Measurements from ENCODE around the gene CNNM1. TPM values are rescaled to one million over a fixed set of nuclear protein-coding genes. Genes with fewer than 3 reads are reported as not detected.

The CNNM1 gene
- polyA plus RNA-seq, 2 of the 4 experiments (the other 2 are of a cell fraction) = 14.2 to 17.5 TPM

DNA sequence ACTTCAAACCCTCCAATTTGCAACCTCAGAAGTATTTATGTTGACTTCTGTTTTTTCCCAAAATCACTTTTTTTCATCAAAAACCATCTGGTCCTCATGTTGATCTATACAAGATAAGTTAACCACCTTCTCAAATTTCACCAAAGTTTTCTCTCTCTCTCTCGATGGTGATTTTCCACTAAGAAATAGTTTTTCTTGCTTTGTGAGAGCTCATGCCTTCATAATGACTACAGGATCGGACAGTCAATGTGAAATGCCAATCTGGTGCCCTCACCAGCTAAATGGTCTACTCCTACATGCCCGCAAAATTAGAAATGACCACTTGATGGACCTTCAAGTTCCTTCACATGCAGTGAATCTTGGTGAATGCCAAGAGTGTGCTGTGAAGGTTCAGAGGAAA, 40.4 kb downstream of the CNNM1 start (continued):
- TF ChIP-seq KDM5A (IDR thresholded peaks at IDR 0.05) (no peak), EP300 (IDR thresholded peaks at IDR 0.05) (no peak)

DNA sequence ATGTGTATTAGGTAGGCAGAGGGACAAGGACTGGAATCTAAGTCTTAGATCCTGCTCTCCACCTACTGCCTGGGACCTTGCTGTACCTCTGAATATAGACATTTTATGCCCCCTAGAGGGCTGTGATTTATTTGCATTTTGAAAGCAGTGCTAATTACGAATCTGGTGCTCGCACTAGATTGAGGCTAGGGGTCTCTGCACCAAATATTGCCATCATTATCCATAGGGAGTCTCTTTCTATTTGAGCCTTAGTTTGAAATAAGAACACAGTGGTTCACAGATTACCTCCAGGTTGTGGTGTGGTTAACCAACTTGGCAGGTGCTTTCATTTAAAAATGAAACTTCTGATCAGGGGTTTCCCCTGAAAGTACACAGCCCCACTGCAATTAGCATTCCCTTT, 41.8 kb downstream of the CNNM1 start:
- Histone ChIP-seq H3K4me1 (peaks cover 22% of the 10 kb centered on the region), H3K4me2 (no peak overlapping the region), H3K27ac (no peak overlapping the region), H3K4me3 (no peak overlapping the region), H3K9me3 (no peaks in the 10 kb centered on the region)
- POLR2A ChIA-PET = no interaction called here
- 38% methylated on average over 2 of the region's 2 CpGs for WGBS (ENCODE audit: missing lambda C conversion rate)
- TF ChIP-seq RFX5 (IDR thresholded peaks at IDR 0.05) = no peak
- no peak for TF ChIP-seq POLR2A (IDR thresholded peaks at IDR 0.05; ENCODE audit: low read length)
- no peak for TF ChIP-seq KDM1A (IDR thresholded peaks at IDR 0.05; ENCODE audit: low read depth)
- TF ChIP-seq, protein P1, sequence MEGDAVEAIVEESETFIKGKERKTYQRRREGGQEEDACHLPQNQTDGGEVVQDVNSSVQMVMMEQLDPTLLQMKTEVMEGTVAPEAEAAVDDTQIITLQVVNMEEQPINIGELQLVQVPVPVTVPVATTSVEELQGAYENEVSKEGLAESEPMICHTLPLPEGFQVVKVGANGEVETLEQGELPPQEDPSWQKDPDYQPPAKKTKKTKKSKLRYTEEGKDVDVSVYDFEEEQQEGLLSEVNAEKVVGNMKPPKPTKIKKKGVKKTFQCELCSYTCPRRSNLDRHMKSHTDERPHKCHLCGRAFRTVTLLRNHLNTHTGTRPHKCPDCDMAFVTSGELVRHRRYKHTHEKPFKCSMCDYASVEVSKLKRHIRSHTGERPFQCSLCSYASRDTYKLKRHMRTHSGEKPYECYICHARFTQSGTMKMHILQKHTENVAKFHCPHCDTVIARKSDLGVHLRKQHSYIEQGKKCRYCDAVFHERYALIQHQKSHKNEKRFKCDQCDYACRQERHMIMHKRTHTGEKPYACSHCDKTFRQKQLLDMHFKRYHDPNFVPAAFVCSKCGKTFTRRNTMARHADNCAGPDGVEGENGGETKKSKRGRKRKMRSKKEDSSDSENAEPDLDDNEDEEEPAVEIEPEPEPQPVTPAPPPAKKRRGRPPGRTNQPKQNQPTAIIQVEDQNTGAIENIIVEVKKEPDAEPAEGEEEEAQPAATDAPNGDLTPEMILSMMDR (IDR thresholded peaks at IDR 0.05) = peak; percentile 80
- peak; percentile 86 to 89 for TF ChIP-seq RAD21 (conservative IDR thresholded peaks at IDR 0.05 in 1 of 2, IDR thresholded peaks at IDR 0.05 in 1 of 2)
- TF ChIP-seq HOXA7 (CRISPR knock-in tag; IDR thresholded peaks at IDR 0.05) = no peak
- TF ChIP-seq SREBF2 (IDR thresholded peaks at IDR 0.05) = no peak
- TF ChIP-seq RCOR1 (IDR thresholded peaks at IDR 0.05; ENCODE audit: low read depth, low read length) = no peak
- no peak for TF ChIP-seq EP300 (IDR thresholded peaks at IDR 0.05)
- peak; percentile 72 for TF ChIP-seq SMC3 (IDR thresholded peaks at IDR 0.05)
- no peak for TF ChIP-seq NPAS2 (CRISPR knock-in tag; IDR thresholded peaks at IDR 0.05; ENCODE audit: borderline replicate concordance)
- TF ChIP-seq, protein P2, sequence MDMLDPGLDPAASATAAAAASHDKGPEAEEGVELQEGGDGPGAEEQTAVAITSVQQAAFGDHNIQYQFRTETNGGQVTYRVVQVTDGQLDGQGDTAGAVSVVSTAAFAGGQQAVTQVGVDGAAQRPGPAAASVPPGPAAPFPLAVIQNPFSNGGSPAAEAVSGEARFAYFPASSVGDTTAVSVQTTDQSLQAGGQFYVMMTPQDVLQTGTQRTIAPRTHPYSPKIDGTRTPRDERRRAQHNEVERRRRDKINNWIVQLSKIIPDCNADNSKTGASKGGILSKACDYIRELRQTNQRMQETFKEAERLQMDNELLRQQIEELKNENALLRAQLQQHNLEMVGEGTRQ (IDR thresholded peaks at IDR 0.05) = no peak
- no peak for TF ChIP-seq NFE2L2 (conservative IDR thresholded peaks at IDR 0.05; ENCODE audit: low read length)
- no peak for TF ChIP-seq MYC (IDR thresholded peaks at IDR 0.05; ENCODE audit: borderline replicate concordance, low read length)
- ATAC-seq (peak; percentile 79 to 90; a peak in 5 of 6 replicates), DNase-seq (ENCODE audit: low read depth in 1 of 2, low spot score in 1 of 2) (peak; percentile 61 to 69), FAIRE-seq (peak; percentile 49)
- CTCF ChIA-PET = interaction anchor here (1.1 to 1.2 kb wide), 3 partner anchors 12 to 904 kb away, joined by 3 to 4 read pairs (median 4); no protein-coding TSS in a partner anchor

DNA sequence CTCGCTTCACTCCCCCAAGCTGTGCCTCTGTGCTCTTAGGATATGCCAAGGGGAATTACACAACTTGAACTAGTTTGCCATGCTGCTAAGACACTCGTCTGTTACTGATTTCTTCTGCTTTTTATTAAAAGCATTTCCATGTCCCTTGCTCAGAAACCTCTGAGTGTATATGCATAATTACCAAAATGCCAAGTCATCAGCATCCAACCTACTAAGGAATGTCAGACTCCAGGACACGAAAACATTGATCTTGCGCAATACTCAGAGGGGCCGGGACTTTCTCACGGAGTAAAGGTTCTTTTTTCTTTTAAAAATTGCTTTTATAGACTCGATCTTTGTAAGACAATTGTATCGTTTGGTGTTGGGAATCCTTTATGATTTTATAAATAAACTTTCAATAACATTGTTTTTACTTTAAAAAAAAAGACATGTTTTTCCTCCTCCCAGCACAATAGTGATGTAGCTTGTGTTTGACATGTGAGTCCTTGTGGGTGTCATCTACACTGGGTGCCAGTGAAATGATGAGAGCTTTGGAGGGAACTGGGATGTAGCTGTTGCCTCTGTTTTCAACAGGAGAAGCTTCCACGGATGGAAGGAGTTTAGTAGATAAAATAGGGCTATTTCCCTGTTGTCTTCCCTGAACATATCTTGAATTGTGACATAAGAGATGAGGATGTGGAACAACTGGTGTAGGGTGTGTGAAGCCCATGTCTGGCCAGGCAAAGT, 43.6 kb downstream of the CNNM1 start:
- TF ChIP-seq MAFK (IDR thresholded peaks at IDR 0.05; ENCODE audit: partially characterized antibody) = no peak
- TF ChIP-seq, protein P3, sequence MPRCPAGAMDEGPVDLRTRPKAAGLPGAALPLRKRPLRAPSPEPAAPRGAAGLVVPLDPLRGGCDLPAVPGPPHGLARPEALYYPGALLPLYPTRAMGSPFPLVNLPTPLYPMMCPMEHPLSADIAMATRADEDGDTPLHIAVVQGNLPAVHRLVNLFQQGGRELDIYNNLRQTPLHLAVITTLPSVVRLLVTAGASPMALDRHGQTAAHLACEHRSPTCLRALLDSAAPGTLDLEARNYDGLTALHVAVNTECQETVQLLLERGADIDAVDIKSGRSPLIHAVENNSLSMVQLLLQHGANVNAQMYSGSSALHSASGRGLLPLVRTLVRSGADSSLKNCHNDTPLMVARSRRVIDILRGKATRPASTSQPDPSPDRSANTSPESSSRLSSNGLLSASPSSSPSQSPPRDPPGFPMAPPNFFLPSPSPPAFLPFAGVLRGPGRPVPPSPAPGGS (IDR thresholded peaks at IDR 0.05) = no peak
- peak; percentile 86 to 93; a peak in 3 of 4 replicates for TF ChIP-seq CEBPB (IDR thresholded peaks at IDR 0.05)
- no peak for TF ChIP-seq CBX8 (IDR thresholded peaks at IDR 0.05)
- Histone ChIP-seq H3K27ac (no peak overlapping the region), H3K4me1 (peaks cover 22% of the 10 kb centered on the region), H3K9me3 (no peaks in the 10 kb centered on the region), H3K4me2 (no peak overlapping the region), H3K4me3 (no peak overlapping the region)
- DNase-seq (ENCODE audit: low read depth in 1 of 2, low spot score in 1 of 2) = no peak
- CTCF ChIA-PET = interaction anchor here (0.6 to 2.4 kb wide), 4 partner anchors 12 to 905 kb away, joined by 3 to 8 read pairs (median 5); no protein-coding TSS in a partner anchor
- POLR2A ChIA-PET = no interaction called here
- WGBS (ENCODE audit: missing lambda C conversion rate) = 89% methylated on average over 9 of the region's 9 CpGs
- no peak for ATAC-seq
- no peak for FAIRE-seq

All from A549 (cell line).